GM21576 (cell line): ENCODE measurements around the gene HPGD.
A peak's percentile ranks its signal among the peaks of the same experiment; 100 is the strongest.
"Not testable (repeated sequence)": the region's sequence is repeated elsewhere in the genome, so short reads cannot be mapped to it uniquely, and the experiment has no call there.

Experiments
- ATAC-seq: cut with Tn5 transposase; IDR thresholded peaks from one replicate; pipeline ENCODE4 v1.9.1; 2021; ENCODE audit warnings: mild to moderate bottlenecking, moderate library complexity; ENCODE audit not compliant: unreplicated experiment

Gene HPGD

DNA sequence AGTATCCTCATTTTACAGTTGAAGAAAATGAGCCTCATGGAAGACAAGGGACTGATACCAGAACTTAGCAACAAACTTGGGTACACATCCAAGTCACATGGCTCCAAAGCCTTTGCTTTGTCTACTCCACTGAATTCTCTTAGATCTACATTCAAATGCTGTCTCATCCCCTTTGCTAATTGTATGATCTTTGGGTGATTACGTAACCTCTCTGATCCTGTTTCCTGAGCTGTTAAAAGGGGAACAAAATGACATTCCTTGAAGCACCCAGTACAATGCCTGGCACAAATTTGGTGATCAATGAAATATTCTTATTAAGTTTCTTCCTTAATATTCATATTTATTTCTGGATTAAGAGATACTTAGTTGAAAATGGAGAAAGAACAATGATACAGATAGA, 5.9 kb upstream of the HPGD start:
- no peak for ATAC-seq

DNA sequence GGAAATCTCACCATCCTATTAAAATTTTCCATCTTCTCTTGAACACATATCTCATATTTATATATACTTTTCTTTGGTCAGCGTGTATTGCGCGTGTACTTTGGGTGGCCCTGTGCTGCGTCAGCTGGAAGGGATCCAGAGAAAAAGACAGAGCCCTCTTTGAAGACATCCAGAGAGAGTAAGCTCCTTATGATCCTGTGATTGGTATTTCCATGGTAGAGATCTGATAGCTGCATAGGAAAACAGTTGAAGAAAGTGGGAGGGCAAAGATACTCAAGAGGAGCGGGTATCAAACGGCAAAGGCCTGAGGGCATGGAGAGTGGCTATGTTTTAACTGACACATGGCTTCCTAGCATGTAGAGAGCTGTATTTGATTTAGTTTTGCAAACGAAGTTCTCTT, 4.4 kb upstream of the HPGD start:
- ATAC-seq: no peak

DNA sequence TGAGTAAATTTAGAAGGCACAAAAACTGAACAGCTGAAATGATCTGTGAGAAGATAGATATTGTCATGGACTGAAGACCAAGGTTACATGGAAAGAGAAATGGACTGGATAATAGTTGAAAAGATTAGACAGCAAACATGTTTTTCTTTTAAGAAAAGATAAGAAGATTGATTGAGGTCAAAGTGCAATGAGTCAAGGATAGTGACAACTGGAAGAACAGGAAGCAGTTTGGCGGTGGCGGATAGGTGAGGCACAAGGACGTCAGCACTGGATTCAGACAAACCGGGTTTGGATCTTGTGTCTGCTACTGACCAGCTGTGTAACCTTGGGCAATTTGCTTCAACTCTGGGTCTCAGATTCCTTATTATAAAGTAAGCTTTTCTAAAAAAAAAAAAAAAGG, 2.0 kb upstream of the HPGD start:
- no peak for ATAC-seq

DNA sequence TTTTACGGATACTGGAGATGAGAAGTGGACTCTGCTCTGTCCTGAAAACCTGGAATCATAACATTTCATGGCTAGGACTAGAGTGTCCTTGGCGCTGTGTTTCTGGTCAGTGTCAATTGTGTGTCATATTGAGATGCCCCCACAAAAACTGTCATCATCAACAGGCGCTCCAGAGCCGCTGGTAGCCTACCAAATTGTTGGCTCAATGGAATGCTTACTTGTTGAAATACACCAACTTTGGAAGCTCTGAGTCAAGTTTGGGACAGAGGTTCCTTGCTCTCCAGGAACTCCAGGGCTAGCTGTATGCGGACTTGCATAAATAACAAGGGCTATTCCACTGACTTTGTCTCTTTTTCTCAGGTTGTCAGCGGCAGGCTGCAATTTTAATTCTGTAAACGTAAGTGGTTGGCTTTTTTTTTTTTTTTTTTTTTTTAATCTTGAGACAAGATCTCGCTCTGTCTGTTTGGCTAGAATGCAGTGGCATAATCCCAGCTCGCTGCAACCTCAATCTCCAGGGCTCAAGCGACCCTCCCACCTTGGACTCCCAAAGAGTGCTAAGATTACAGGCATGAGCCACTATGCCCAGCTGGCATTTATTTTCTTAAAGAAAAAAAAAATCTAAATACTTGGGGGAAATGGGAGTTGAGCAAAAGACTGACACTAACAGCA, 871 bp upstream of the HPGD start:
- peak; percentile 4 for ATAC-seq

DNA sequence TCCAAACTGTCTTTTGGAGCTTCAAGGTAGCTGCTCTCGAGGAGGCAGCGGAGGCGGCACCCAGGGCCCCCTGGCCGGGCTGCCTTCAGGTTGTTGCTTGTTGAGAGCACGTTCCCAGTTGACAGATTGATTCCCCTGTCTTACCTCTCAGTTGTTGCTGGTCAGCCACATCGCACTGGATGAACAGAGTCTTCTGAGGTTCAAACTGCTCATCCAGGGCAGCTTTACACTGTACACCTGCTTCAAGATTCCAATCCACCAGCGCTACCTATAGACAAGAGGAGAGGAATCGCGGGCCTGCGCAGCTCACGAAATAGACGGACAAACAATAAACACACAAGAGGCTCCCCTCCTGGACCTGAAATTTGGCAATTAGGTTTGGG, 497 bp downstream of the HPGD start:
- ATAC-seq: peak; percentile 26

DNA sequence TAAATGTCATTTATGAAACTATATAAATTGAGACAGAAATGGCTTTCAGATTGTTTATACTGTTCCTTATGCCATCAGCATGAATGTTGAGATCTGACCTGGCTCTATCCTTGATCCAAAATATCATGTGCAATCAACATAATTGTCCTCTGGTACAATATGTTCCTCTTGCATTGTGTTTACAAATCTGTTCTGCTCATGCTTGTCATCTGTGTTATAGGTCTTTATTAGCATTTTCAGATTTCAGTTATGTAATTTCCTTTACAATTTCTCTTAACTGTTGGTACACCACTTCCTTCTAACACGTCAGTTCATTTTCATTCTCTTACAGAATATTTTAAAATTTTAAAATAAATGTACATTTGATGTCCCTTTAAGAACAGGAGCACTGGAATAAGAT, 1.6 kb downstream of the HPGD start:
- ATAC-seq: no peak

DNA sequence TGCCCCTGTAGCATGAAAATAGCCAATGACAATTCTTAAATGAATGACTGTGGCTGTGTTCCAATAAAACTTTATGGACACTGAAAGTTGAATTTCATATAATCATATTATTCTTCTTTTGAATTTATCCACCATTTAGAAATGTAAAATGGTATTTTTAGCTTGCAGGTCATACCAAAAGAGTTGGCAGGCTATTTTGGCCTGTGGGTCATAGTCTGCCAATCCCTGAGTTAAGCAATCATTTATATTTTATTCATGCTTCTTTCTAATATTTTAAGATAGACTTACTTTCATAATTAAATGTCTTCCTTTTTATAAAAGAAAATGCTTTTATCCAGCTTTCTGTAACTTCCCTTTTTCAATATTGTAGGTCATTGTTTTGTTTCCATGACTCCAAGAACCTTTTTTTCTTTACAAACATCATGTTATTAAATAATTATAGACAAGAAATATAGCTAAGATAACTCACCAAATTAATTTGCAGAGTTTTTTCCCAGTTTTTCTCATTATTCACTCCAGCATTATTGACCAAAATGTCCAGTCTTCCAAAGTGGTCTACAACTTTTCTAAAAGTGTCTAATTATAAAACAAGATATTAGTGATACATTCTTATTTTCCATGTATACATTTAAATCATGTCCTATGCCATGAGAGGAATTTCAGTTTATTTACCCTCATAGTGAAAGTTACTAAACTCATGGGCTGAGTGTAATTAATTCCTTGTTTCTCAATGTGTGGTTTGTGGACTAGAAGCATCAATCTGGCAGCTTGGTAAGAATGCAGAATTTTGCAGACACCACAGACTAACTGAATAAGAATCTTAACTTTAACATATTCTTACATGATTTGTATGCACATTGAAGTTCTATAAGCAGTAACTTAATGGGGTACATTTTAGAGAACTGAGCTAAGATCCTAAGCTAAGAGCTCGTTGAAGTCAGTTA, 4.5 kb downstream of the HPGD start:
- ATAC-seq: no peak

DNA sequence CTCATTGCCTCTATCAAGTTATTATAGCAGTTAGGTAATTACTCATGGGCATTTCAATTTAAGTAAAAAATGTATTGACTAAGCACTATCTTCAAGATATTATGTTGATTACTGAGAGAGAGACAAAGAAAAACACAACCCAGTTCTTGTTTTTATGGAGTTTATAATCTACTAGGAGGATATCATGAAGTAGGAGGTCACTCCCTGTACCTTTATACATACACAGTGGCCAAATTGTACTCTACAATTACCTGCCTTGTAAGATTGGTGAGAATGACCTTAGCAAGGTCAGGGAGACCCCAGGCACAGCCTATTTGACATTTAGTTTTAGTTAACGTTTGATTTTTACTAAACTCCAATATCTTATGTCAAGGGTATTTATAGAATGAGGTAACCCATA, 5.5 kb downstream of the HPGD start:
- no peak for ATAC-seq

DNA sequence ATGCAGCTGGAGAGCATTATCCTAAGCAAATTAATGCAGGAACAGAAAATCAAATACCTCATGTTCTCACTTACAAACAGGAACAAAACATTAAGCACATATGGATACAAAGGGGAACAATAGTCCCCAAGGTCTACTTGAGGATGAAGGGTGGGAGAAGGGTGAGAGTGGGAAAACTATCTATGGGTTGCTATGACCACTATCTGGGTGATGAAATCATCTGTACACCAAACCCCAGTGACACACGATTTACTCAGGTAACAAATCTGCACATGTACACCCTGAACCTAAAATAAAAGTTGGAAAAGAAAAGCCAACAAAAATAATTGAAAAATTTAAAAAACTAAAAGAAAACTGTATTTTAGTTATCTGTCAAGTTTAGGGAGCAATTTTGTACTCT, 5.9 kb downstream of the HPGD start:
- no peak for ATAC-seq

DNA sequence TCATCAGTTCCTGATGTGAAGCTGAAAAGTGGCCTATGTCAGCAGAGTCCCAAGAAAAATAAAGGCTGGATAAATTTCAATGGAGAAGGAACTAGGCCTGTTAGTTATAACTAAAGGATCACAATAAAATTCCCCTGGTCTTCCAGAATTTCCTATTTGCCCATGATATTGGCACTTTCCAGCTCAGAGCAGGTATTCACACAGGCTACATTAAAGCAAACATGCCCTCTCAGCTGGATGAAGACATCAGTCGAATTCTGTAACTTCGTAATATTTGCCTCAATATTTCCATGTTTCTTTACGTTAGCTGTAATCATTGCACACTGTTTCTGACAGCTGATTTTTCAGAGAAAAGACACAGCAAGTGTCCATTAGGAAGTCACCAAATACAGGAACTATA, 9.5 kb downstream of the HPGD start:
- ATAC-seq: no peak

DNA sequence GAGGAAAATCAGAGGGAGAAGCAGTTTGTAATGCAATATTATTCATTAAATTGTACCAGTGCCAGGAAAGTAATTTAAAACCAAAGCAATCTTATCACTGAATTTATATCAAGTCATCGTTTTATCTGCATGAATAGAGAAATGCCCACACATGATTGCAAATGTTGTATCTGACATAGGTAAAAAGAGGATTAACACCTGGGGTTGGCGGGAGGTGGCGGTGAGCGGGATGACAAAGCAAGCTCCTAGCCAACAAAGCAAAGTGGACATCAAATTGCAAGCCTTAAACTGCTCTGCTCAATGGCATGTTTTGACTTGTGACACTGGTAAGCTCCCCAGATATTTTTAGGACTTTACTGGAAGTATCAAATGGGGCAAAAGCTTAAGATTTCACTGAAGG, 16.4 kb downstream of the HPGD start:
- ATAC-seq: no peak

DNA sequence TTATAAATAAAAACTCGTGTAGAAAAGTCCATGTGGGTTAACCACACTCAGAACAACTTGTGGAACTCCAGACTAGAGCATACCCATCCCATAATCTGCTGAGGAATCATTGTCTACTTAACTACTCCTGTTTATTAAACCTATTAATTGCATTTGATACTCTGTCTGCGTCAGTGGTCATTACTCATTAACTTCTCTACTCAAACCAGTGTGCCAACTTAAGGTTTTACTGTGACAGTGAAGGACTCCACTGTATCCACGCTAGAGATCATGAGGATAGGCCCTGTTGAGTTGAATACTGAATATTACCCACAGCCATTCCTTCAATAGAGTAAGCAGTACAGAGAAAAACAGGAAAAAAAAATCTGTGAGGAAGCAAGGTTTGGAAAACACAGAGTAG, 17.3 kb downstream of the HPGD start:
- no peak for ATAC-seq

DNA sequence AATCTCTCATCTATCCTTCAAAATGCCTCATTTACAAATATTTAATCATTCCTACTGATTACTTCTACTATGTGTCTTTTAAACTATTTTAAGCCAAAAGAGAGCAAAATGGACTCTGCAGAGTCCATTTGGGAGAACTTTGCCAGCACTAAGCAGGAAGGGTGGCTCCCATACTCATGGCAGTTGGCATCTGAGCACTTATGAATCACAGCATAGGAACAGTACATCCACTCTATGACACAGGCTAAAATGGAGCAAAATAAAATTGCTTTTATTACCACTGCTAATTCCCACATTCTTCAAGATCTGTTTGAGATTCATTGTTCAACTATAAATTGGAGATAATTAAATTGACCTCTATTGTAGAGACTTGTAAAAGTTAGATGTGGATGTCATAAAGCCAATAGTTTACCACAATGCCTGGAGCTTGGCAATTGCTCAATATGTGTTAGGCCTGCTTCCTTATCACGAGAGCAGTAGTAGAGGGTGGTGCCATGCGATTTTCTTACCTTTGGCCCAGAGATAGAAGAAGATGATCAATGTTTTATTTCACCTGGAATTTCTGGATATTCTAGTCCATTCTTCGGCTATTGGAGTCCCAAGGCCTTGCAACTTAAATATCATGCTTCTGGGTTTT, 19.1 kb downstream of the HPGD start:
- ATAC-seq: no peak

DNA sequence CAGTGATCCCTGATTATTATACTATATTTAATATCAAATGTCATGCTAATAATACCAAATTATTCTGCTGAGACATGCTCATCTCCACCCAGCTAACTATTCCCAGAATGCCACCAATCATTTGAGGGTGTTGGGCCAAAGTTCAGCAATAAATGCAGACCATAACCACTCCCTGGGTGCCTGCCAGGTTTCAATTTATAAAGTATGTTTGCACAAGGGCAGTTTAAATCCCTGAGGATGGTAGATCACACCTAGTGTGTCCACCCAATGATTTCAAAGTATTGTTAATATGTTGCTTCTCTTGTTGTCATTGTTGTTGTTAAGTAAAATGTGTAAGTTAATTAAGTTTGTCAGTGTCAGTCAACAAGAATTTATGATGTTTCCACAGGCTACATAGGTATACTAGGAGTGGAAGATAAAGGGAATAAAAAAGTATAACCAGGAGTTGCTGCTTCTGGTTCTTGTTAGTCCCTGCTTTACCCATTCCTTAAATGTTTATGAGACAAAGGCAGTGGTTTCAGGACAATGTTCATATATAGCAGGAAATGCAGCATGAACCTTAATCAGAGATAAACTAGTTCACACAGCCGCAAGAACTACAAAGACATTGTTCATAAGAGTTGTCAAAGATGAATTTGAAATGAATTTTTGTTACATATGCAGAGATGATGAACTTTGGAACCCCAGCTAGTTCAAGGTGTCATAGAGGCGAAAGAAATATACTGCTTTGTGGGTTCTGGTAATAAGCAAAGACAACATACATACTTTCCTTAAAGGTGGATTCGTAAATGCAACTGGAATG, 25.5 kb downstream of the HPGD start:
- no peak for ATAC-seq

DNA sequence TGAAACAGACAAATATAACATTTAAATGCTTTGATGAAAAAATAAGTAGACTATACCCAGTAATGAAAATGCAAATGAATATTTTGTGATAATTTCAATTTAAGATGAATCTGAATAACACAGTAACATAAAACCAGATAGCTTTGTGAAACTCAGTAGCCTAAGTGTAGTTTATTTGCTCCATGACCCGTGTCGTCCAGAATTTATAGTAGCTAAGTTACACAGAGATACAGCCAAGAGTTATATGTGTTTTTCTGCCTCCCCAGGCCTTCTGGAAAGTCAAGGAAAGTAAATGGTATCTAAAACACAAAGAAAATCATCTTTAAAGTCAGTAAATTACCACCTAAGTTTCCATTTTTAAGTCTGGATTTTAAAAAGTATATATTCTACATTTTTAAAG, 26.7 kb downstream of the HPGD start:
- ATAC-seq: no peak

DNA sequence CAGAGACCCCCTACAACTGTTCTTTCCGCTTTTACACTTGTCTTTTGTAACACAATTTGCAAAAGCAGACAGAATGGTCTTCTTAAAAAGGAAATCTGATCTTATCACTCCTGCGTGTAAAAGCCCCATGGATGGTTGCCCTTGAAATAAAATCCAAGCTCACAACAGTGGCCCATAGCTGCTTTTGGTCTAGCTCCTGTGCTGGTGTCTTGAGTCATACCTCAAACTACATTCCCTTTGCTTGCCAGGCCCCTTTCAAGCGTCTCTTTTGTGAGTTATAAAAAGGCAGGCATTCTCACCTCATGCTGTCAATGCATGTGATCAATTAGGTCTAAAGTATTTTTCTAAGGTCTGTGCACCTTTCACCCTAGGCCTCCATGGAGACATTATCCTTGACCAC, 27.6 kb downstream of the HPGD start:
- ATAC-seq: no peak

DNA sequence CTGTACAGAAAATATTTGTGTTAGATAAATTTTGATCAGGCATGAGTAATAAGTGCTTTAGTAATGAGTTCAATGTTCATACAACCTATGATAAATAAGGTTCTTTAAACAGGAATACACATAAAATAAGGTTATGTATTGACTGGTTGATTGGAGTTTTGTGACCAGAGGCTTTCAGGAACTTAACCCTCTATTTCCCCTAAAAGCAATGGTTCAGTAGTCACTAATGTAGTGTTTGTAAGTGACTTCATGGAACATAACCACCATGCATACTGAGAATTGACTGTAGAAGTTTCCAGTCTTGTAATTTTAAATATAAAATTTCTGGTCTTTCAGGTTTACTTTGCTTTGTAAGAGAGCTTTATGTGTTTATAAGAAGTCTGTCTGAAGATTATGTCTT, 28.1 kb downstream of the HPGD start:
- ATAC-seq: no peak

DNA sequence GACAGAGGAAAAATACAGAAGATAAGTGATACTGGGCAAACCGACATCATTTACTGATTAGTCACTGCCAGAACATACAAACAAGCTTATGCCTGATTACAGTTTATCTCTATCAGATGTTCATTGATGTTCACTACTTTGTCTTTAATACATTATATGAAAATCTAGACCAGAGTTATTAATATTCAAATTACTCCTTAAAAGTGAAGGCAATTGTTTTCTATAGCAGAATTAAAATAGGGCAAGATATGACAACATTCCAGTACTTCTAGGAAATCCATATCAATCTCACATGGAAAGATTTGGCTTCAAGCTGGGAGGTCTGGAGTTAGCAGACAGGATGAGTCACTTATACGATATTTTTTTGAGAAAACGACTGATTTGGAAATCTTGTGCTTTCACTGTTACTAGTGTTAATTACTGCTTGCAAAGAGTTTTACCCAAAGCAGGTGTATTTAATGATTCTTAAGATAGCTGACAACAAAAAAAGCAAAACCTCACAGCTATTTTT, 31.8 kb downstream of the HPGD start:
- ATAC-seq: no peak

DNA sequence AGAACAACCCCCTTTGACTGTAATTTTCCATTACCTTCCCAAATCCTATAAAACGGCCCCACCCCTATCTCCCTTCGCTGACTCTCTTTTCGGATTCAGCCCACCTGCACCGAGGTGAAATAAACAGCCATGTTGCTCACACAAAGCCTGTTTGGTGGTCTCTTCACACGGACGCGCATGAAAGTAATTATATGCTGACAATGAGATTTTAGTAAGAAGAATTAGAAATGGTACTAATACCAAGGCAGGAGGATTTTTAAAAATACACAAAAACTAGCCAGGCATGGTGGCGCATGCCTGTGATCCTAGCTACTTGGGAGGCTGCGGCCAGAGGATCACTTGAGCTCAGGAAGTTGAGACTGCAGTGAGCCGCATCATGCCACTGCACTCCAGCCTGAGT, 33.9 kb downstream of the HPGD start:
- ATAC-seq: not testable (repeated sequence)

DNA sequence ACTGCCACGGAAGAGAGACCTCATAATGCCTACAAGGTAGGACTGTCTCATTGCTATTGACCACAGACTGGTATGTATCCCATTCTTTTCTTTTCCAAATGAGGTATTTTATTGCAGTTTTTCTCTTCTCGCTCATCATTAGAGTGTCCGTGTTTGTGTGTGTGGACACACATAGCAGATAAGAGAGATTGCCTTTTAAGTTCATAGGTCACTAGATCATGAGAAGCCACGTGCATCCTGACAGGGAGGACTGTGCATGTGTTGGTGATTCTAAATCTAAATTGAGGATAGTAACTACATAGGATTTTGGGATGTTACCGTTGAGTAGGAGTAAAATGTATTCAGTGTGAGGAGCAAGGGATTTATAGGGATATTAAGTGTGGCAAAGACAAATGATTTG, 37.3 kb downstream of the HPGD start:
- no peak for ATAC-seq

DNA sequence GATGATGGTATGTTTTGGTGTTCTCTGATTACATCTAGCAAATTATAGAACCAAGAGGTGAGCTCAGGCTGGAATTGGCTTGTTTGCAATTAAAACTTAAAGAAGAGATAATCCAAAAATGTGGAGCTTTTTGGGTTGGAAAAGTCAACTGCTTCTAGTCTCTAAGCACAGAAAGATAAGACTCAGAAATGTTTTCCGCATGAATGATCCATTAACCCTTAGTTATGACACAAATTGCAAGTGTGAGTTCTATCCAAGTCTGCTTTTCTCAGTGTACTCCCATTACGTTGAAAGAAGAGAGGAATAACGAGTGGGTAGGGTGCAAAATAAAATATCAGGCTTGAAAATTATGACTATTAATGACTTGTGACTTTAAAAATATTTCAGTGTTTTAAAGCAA, 38.5 kb downstream of the HPGD start:
- no peak for ATAC-seq
